T-helper 1 cell treated with Interleukin-12 subunit alpha and Interleukin-12 subunit beta and Interleukin-4 antibody, amounts not matched to agents 30 ng/mL and 1 ng/mL, for 36 hours (primary cell): ENCODE measurements around the gene LIN28A. TPM values are rescaled to one million over a fixed set of nuclear protein-coding genes. Genes with fewer than 3 reads are reported as not detected.

ENCODE experiments used
- intact Hi-C: fragments of 100-400 bp; cut with micrococcal nuclease; formaldehyde crosslinking; loops from one replicate; pipeline ENCODE4 v1.15.1; 2024
- total RNA-seq: library from RNA; stranded (reverse); gene quantifications from 2 replicates; pipeline ENCODE4 v1.2.3, GENCODE V29; 2022

Gene LIN28A
- total RNA-seq, 1 donor from 2014 or later: not detected

GRCh38 chr1:26476958-26477357 is 66.3 kb downstream of the LIN28A start:
- intact Hi-C loops: loop anchor here (10.0 kb wide), 3 partner anchors 1042 to 1832 kb away; partner anchors contain the start of genes MACO1, RSRP1 and SRRM1

- intact Hi-C loops: loop anchor here (10.0 kb wide), 3 partner anchors 1043 to 1833 kb away; partner anchors contain the start of genes MACO1, RSRP1 and SRRM1
These were observed 67.0 kb downstream of the LIN28A start for GRCh38 chr1:26477446-26478152.

GRCh38 chr1:26478159-26478558 is 67.5 kb downstream of the LIN28A start:
- intact Hi-C loops: loop anchor here (10.0 kb wide), 3 partner anchors 1043 to 1833 kb away; partner anchors contain the start of genes MACO1, RSRP1 and SRRM1

GRCh38 chr1:26478988-26479387 is 68.4 kb downstream of the LIN28A start:
- intact Hi-C loops: loop anchor here (10.0 kb wide), 3 partner anchors 1044 to 1834 kb away; partner anchors contain the start of genes MACO1, RSRP1 and SRRM1

Other genes with a start within 250 kb of the LIN28A start
- gene C1orf232, start 241.9 kb upstream of the LIN28A start, total RNA-seq: not detected in 2 replicates
- 31.1 and 33.1 TPM in 2 replicates for gene ZNF593, start 240.9 kb upstream of the LIN28A start, total RNA-seq
- gene ZNF593OS, start 239.0 kb upstream of the LIN28A start, total RNA-seq: not detected in 2 replicates
- gene CNKSR1, start 233.3 kb upstream of the LIN28A start, total RNA-seq: 3.9 and 4.8 TPM in 2 replicates
- gene CATSPER4, start 220.2 kb upstream of the LIN28A start, total RNA-seq: not detected in 2 replicates
- 34.8 and 35.6 TPM in 2 replicates for gene CEP85, start 176.6 kb upstream of the LIN28A start, total RNA-seq
- 739 and 749 TPM in 2 replicates for gene SH3BGRL3, start 130.7 kb upstream of the LIN28A start, total RNA-seq
- gene UBXN11, start 104.2 kb upstream of the LIN28A start, total RNA-seq: 30.6 and 33.8 TPM in 2 replicates
- 1,323 and 1,401 TPM in 2 replicates for gene CD52, start 92.9 kb upstream of the LIN28A start, total RNA-seq
- gene CRYBG2, start 56.7 kb upstream of the LIN28A start, total RNA-seq: 3.8 and 4.2 TPM in 2 replicates
- 0.34 TPM in 1 of 2 replicates, not detected in the other for gene ZNF683, start 38.1 kb upstream of the LIN28A start, total RNA-seq
- gene DHDDS, start 21.5 kb downstream of the LIN28A start, total RNA-seq: 63.7 and 65.4 TPM in 2 replicates
- gene HMGN2, start 61.6 kb downstream of the LIN28A start, total RNA-seq: 675 and 682 TPM in 2 replicates
- 216 and 220 TPM in 2 replicates for gene RPS6KA1, start 118.9 kb downstream of the LIN28A start, total RNA-seq